ENCODE results near the gene MFAP1.
A peak's percentile ranks its signal among the peaks of the same experiment; 100 is the strongest.
"Not testable (repeated sequence)": the region's sequence is repeated elsewhere in the genome, so short reads cannot be mapped to it uniquely, and the experiment has no call there.

MFAP1 gene, protein sequence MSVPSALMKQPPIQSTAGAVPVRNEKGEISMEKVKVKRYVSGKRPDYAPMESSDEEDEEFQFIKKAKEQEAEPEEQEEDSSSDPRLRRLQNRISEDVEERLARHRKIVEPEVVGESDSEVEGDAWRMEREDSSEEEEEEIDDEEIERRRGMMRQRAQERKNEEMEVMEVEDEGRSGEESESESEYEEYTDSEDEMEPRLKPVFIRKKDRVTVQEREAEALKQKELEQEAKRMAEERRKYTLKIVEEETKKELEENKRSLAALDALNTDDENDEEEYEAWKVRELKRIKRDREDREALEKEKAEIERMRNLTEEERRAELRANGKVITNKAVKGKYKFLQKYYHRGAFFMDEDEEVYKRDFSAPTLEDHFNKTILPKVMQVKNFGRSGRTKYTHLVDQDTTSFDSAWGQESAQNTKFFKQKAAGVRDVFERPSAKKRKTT

DNA sequence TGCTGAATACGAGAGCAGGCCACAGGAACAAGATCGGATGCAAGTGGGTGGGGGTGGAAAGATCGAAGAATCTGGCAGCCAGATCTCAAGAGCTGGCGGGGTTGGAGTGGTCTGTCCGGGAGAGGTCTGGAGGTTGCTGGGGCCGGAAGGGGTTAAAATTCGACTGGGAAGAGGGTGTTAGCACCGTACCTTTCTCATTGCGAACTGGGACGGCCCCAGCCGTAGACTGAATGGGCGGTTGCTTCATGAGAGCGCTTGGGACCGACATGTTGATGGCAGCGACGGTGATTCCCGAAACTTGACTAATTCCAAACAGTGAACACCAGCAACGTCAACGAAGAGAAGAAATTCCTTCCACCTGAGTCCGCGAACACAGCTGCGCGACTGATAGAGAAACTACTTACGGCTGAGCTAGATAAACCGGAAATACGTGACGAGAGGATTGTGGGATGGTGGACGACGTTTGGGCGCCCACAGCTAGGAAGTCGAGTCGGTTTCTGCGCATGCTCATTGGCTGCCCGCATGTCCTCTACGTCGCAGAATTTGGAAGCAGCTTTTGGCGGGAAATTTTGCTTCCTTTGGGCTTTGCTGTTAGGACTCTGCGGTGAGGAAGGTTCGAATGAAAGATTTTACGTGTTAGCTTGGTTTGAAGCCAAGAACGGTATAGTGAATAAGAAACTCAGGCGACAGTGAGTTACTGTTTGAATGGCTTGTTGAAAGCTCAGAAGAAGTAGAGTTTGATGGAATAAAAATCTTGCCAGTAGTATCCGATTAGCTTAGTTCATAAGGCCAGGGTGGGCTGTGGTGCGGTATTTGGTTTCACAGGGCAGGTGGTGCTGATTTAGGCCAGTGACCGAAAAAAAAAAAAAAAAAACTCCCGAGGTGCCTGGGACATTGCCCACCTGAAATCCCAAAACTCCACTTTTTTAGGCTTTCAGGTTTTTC lies at the start of gene MFAP1:
TSS of gene MFAP1 (minus strand) at position 389 of the 945 bp plus-strand sequence. CDS start at position 268, 121 bp downstream.
- DNase-seq (ENCODE audit: low read depth) = peak; percentile 91

DNA sequence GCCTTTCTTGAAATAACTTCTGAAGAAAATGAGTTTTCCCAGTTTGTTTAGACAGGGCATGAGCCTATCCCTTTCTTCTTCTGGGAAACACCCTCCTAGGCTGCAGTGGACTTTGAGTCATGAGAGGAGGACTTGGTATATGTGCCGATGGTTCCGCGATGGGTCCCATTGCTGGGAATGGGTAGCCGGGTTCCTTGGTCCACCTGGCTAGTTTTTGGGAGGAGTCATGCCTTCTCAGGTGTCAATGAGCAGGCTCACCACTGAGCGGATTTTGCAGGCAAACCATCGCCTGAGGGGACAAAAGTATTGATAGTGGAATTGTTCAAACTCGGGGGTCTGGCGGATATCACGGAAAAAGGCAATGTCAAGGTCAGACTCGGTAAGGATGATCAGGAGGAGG lies 49.2 kb upstream of the MFAP1 start:
- DNase-seq (ENCODE audit: low read depth) = no peak

DNA sequence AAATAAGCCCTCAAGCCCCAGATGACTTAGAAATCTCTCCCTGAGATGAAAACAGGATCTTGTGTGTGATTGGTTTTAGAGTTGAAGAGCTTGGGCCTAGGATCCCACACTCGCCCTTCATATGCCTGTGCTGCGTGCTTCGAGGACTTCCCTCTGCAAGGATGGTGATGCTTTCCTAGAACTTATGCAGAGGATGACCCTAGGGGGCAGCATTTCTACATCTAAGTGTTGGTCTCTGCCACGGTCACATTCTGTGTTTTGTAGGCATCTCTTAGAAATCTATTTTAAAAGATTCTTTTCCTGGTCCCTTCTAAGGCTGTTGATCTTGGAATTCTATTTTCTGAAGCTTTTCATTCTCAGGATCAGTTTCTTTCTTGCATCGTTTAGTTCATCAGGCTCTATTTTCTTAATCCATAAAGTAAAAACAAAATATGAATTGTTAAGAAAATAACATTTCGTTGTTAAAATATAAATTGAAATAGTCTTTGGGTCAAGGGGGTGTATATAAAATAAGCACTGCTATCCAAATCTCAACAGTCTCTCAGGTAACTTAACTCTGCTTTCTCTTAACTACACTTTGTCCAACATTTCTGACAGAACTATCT lies 48.0 kb upstream of the MFAP1 start:
- DNase-seq (ENCODE audit: low read depth) = no peak

DNA sequence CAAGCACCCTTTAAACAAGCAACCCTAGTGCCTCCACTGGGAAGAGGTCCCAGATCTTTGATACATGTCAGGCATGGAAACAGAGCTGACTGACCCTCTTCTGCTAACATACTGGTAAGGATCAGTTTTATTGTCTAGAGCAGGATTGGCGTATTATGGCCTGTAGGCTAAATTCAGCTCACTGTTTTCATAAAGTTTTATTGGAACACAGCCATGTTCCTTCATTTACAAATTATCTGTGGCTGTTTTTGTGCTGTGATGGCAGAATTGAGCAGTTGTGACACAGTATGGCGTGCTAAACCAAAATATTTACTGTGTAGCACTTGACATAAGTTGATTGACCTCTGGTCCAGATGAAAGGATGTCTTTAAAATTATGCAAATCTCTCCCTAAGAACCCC lies 47.3 kb upstream of the MFAP1 start:
- no peak for DNase-seq (ENCODE audit: low read depth)

DNA sequence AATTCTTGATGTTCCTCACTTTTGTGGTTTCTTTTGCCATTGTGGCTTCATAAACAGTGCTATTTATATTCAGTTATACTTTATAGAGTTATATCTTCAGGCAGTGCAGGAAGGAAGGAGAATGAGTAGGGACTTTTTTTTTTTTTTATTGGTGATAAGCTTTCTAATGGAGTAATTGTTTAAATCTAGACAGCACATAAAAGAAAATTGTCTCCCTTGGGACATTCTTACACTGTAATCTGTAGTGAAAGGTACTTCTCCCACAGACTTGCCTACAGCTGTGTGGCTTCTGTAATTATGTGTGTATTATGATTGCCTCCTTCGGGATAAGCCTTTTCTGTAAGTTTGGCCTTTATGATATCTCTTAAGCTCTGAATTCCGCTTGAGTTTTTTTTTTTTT lies 43.9 kb upstream of the MFAP1 start:
- DNase-seq (ENCODE audit: low read depth) = no peak

DNA sequence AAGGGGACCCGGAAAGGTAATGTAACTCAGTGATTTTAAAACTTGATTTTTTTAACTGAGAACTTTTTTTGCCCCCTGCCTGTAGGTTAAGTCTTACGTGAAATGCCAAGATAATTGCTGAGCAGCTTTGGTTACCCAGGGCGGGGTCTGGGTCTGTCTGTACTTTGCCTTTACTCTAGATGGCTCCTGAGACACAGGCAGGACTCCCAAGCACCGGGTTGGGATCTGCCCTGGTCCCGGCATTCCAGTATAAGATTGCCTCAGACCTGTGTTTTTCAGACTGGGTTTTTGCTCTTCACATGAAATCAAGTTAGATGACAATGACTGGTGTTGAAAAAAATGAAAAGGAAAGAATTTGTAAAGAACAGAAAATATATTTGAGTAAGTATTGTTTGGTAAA lies 42.6 kb upstream of the MFAP1 start:
- no peak for DNase-seq (ENCODE audit: low read depth)

DNA sequence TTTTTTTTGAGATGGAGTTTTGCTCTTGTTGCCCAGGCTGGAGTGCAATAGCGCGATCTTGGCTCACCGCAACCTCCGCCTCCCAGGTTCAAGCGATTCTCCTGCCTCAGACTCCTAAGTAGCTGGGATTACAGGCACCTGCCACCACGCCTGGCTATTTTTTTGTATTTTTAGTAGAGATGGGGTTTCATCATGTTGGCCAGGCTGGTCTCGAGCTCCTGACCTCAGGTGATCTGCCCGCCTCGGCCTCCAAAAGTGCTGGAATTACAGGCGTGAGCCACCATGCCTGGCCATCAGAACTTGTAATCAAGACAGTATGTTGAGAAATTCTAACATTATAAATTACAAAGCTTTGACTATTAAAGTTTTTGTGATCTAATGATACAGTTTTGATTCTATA lies 42.1 kb upstream of the MFAP1 start:
- DNase-seq (ENCODE audit: low read depth) = not testable (repeated sequence)

DNA sequence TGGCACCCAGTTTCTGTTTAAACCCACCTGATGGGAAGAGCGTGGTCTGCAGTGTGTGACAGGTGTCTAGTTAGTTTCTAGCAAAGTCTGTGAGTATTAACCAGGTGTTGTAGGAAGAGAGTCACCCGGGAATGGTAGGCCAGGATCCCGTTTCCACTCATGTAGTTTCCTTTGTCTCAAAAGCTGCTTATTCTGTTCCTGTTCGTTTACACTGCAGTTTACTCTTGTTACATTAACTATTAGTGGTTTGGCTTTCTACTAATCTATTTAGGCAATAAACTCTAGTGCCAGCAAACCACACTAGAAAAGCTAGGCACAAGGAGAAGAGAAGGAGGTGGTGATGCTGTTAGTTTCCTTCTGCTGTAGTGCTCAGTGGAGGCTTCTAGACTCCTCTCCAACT lies 35.1 kb upstream of the MFAP1 start:
- DNase-seq (ENCODE audit: low read depth) = no peak

DNA sequence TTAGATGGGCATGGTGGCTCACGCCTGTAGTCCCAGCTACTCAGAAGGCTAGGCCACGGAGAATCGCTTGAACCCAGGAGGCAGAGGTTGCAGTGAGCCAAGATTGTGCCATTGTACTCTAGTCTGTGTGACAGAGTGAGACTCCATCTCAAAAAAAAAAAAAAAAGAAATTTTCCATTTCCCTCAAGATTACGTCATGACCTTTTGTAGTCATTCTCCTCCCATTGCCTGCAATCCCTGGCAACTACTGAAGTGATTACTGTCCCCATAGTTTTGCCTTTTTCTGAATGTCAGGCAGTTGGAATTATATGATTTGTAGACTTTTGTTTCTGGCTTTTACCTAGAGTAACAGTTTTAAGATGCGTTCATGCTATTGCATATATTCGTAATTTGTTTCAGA lies 30.3 kb upstream of the MFAP1 start:
- DNase-seq (ENCODE audit: low read depth) = no peak

DNA sequence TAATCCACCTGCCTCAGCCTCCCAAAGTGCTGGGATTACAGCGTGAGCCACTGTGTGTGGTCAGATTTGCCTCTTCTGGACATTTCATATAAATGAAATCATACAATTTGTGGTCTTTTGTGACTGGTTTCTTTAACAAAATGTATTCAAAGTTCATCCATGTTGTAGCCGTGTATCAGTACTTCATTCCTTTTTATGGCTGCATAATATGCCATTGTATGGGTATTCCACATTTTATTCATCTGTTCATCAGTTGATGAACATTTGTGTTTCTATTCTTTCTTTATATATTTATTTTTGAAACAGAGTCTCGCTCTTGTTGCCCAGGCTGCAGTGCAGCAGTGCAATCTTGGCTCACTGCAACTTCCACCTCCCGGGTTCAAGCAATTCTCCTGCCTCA lies 28.1 kb upstream of the MFAP1 start:
- no peak for DNase-seq (ENCODE audit: low read depth)

DNA sequence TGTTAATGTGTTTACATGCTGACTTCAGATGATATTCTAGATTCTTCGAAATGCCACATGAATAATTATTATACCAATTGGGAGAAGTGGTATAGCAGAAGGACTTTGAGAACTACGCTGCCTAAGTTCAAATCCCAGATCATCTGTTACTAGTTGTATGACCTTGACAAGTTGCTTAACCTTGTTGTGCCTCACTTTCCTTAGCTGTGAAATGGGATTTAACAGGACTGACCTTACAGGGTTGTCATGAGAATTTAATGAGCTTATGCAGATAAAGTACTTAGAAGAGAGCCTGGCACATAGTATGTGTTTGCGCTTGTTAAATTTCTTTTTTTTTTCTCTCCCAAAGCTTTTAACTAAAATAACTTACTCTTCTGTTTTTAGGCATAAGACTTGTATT lies 26.8 kb upstream of the MFAP1 start:
- no peak for DNase-seq (ENCODE audit: low read depth)

DNA sequence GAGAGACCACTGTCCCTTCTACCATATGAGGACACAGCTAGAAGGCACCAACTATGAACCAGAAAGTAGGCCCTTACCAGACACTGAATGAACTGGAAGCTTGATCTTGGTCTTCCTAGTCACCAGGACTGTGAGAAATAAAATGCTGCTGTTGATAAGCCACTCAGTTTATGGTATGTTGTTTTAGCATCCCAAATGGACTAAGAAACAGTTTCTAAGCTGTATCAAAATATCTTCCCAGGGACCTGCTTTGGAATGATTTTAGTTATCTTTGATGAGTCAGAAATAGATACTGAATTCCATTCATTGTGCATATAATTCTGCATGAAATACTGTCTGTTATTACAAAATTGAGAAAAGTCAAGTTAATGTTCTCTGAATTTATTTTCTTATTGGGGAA lies 20.9 kb upstream of the MFAP1 start:
- DNase-seq (ENCODE audit: low read depth) = no peak

DNA sequence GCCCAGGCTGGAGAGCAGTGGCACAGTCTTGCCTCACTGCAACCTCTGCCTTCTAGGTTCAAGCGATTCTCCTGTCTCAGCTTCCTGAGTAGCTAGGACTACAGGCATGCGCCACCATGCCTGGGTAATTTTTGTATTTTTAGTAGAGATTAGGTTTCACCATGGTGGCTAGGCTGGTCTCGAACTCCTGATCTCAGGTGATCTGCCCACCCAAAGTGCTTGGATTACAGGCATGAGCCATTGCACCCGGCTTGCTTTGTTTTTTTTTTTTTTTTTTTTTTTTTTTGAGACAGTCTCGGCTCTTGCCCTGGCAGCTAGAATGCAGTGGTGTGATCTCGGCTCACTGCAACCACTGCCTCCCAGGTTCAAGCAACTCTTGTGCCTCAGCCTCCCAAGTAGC lies 8.0 kb upstream of the MFAP1 start:
- DNase-seq (ENCODE audit: low read depth) = not testable (repeated sequence)

DNA sequence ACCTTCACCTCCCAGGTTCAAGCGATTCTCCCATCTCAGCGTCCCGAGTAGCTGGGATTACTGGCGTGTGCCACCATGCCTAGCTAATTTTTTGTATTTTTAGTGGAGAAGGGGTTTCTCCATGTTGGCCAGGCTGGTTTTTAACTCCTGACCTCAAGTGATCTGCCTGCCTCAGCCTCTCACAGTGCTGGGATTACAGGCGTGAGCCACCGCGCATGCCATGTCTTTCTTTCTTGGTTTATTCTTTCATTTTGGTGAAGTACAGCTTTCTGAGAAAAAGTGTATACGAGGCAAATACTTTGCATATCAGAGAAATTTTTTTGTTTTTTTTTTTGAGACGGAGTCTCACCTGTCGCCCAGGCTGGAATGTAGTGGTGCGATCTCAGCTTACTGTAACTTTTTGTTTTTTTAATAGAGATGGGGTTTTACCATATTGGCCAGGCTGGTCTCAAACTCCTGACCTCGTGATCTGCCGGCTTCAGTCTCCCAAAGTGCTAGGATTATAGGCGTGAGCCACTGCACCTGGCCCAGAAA lies 7.1 kb upstream of the MFAP1 start:
- not testable (repeated sequence) for DNase-seq (ENCODE audit: low read depth)

DNA sequence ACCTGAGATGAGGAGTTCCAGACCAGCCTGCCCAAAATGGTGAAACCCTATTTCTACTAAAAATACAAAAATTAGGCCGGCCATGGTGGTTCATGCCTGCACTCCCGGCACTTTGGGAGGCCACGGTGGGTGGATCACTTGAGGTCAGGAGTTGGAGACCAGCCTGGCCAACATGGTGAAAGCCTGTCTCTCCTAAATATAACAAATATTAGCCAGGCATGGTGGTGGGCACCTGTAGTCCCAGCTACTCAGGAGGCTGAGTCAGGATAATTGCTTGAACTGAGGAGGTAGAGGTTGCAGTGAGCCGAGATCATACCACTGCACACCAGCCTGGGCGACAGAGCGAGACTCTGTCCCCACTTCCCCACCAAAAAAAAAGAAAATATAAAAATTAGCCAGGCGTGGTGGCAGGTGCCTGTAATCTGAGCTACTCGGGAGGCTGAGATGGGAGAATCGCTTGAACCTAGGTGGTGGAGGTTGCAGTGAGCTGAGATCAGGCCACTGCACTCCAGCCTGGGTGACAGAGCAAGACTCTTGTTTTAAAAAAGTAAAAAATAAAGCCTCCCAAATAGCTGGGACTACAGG lies 6.3 kb upstream of the MFAP1 start:
- not testable (repeated sequence) for DNase-seq (ENCODE audit: low read depth)

DNA sequence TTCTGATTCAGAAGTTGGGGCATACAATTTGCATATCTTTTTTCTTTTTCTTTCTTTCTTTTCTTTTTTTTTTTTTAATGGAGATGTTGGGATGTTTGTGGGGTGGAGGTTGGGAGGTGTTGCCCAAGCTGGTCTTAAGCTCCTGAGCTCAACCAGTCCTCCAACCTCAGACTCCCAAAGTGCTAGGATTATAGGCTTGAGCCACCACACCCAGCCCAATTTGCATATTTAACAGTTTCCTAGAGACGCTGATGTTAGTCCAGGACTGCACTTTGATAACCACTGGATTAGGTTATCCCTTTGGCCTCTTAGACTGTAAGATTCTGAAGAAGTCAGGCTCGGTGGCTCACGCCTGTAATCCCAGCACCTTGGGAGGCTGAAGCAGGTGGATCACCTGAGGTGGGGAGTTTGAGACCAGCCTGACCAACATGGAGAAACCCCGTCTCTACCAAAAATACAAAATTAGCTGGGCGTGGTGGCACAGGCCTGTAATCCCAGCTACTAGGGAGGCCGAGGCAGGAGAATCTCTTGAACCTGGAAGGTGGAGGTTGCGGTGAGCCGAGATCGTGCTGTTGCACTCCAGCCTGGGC lies 5.6 kb upstream of the MFAP1 start:
- DNase-seq (ENCODE audit: low read depth) = not testable (repeated sequence)

DNA sequence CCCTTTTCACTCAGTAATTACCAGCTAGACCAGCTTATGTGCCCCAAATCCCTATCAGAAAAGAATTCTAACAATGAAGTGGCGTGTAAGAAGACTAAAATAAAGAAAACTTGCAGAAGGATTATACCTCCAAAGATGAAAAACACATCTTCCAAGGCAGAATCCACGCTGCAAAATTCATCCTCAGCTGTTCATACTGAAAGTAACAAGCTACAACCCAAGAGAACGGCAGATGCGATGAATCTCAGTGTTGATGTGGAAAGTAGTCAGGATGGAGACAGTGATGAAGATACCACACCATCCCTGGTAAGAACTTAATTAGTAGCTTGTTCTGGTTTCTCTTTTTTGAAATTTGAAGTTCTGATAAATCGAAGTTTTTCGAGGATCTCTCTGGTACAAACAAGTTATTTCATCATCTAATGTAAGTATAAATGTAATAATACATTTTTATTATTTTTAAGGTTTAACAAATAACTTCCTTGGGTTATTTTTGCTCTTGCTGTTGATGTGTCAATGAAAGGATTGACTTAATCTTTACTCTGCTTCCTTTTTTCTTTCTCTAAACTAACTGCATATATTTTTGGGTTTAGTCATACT lies 3.7 kb upstream of the MFAP1 start:
- no peak for DNase-seq (ENCODE audit: low read depth)

DNA sequence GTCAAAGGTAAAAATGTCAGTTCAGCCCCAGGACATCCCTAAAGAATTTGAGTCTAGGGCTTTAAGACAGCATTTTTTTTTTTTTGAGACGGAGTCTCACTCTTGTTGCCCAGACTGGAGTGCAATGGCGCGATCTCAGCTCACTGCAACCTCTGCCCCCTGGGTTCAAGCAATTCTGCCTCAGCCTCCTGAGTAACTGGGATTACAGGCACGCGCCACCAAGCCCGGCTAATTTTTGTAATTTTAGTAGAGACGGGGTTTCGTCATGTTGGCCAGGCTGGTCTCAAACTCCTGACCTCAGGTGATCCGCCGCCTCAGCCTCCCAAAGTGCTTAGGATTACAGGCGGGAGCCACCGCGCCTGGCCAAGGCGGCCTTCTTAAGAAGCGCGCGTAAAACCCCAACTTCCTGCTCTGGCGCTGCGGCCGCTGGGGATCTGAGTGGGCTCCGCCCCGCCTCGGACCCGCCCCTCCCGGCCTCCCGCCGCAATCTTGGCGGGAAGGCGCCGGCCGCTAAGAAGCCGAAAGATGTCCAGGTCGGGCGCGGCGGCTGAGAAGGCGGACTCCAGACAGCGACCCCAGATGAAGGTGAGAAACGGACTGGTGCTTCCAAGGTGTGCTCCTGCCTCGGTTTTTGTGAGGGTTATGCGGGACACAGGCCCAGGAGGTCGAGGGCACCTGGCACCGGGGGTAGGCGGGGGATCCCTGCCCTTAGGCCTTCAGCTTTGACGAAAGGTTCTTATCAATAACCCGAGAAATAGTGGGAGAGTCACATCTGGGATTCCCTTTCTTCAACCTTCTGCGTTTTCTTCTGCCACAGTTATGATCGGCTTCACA lies 2.2 kb upstream of the MFAP1 start, which contains the start of gene WDR76:
TSS of gene WDR76 (plus strand) at position 495 of the 834 bp plus-strand sequence. CDS start at position 526, 31 bp downstream.
- peak; percentile 63 for DNase-seq (ENCODE audit: low read depth)

DNA sequence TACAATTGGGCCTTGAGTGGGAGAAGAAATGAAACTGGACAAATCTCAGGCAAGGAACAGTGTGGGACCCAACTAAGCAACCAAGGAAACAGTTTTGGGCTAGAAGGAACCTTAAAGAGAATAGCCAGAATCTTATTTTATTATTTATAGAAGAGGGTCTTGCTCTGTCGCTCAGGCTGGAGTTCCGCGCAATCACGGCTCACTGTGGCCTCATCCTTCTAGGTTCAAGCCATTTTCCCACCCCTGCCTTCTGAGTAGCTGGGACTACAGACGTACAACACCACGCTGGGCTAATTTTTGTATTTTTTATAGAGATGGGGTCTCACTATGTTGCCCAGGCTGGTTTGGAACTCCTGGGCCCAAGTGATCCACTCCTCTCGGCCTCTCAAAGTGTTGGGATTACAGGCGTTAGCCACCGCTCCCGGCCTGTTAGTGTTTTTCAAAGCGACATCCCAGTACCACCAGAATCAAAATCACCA lies 1.6 kb upstream of the MFAP1 start:
- DNase-seq (ENCODE audit: low read depth) = no peak

DNA sequence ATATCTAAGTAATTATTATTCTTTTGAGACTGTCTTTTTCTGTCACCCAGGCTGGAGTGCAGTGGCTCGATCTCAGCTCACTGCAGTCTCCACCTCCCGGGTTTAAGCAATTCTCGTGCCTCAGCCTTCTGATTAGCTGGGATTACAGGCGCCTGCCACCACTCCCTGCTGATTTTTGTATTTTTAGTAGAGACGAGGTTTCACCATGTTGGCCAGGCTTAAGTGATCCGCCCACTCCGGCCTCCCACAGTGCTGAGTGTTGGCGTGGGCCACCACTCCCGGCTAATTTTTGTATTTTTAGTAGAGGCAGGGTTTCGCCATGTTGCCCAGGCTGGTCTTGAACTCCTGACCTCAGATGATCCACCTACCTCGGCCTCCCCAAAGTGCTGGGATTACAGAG lies 815 bp upstream of the MFAP1 start:
- not testable (repeated sequence) for DNase-seq (ENCODE audit: low read depth)
